Thymus (tissue), 11 donors: Measurements from ENCODE around the gene RDH14. TPM values are rescaled to one million over a fixed set of nuclear protein-coding genes. Genes with fewer than 3 reads are reported as not detected.

Source experiments
- DNase-seq, 9 donors: peaks; one replicate each; pipeline ENCODE4 v3.0.0-alpha.2; 2013; ENCODE audit warnings: low spot score in 9 of 9, low read depth in 6 of 9, missing footprints in 1 of 9
- H3K27ac ChIP-seq, 2 donors: one replicate each; pipeline ENCODE4 v1.5.1; 2013; ENCODE audit warnings: control low read depth in 1 of 2, low read depth in 1 of 2, low read length in 1 of 2, mild to moderate bottlenecking in 1 of 2, moderate library complexity in 1 of 2
- H3K27me3 ChIP-seq, 2 donors: one replicate each; pipeline ENCODE4 v1.5.1; 2013; ENCODE audit warnings: low read length in 1 of 2; ENCODE audit not compliant: control insufficient read depth in 2 of 2, insufficient read depth in 1 of 2
- H3K36me3 ChIP-seq, 2 donors: one replicate each; pipeline ENCODE4 v1.5.1; 2013; ENCODE audit warnings: low read length in 1 of 2, mild to moderate bottlenecking in 1 of 2, moderate library complexity in 1 of 2; ENCODE audit not compliant: control insufficient read depth in 2 of 2, insufficient read depth in 2 of 2
- H3K4me1 ChIP-seq, 2 donors: one replicate each; pipeline ENCODE4 v1.5.1; 2013; ENCODE audit warnings: low read length in 2 of 2; ENCODE audit not compliant: control insufficient read depth in 2 of 2, insufficient read depth in 2 of 2
- H3K4me3 ChIP-seq, 2 donors: one replicate each; pipeline ENCODE4 v1.5.1; 2013; ENCODE audit warnings: low read length in 2 of 2, control low read depth in 1 of 2, mild to moderate bottlenecking in 1 of 2
- H3K9me3 ChIP-seq, 2 donors: one replicate each; pipeline ENCODE4 v1.5.1; 2013; ENCODE audit warnings: low read length in 1 of 2, mild to moderate bottlenecking in 1 of 2; ENCODE audit not compliant: control insufficient read depth in 2 of 2, insufficient read depth in 1 of 2
- WGBS: extraction: QIAGEN DNeasy Blood & Tissue Kit; methylation state at CpG from one replicate; pipeline ENCODE4 v1.1.7; 2013; 5-methylcytosine and 5-hydroxymethylcytosine counted together
- polyA plus RNA-seq: library from polyadenylated mRNA; stranded (reverse); fragments of 200-250 nt; gene quantifications from one replicate; pipeline ENCODE4 v1.2.3, GENCODE V29; 2013
- total RNA-seq: library from RNA; stranded (reverse); fragments of 120-200 nt; gene quantifications from one replicate; pipeline ENCODE4 v1.2.4, GENCODE V29; 2013
- donor health status: healthy.

RDH14 gene
- total and polyA plus RNA-seq, 2 donors: 31.8 to 36.5 TPM

GRCh38 chr2:18506883-18507509, 53.5 kb downstream of the RDH14 start:
- Histone ChIP-seq H3K4me3 (no peak overlapping the region), H3K27me3 (no peaks in the 10 kb centered on the region), H3K36me3 (no peaks in the 10 kb centered on the region), H3K9me3 (no peaks in the 10 kb centered on the region), H3K27ac (no peak overlapping the region), H3K4me1 (no peaks in the 10 kb centered on the region)
- WGBS: 48% methylated on average over 8 of the region's 8 CpGs
- no peak for DNase-seq

GRCh38 chr2:18505703-18506341, 54.6 kb downstream of the RDH14 start:
- DNase-seq: no peak
- H3K36me3 ChIP-seq: no peaks in the 10 kb centered on the region
- H3K9me3 ChIP-seq: no peaks in the 10 kb centered on the region
- no peak overlapping the region for H3K4me3 ChIP-seq
- no peak overlapping the region for H3K27ac ChIP-seq
- no peaks in the 10 kb centered on the region for H3K27me3 ChIP-seq
- no peaks in the 10 kb centered on the region for H3K4me1 ChIP-seq
- WGBS: 84% methylated on average over 4 of the region's 4 CpGs

Other genes starting within 250 kb of the RDH14 start
- not detected for gene NT5C1B, start 28.9 kb upstream of the RDH14 start, total RNA-seq
- not detected for gene NT5C1B, start 28.9 kb upstream of the RDH14 start, polyA plus RNA-seq